Keratinocyte (primary cell): Measurements from ENCODE around the gene MDM2. TPM values are rescaled to one million over a fixed set of nuclear protein-coding genes. Genes with fewer than 3 reads are reported as not detected.

Experiments
- DNase-seq: peaks from one replicate; pipeline ENCODE4 v3.0.0-alpha.2; 2011; ENCODE audit warnings: low read depth, missing footprints, low spot score
- FAIRE-seq: peaks from 2 replicates; lab custom pipeline; 2011; peaks lifted over from hg19 to GRCh38; lab: Jason Lieb, UNC
- H2AFZ ChIP-seq: 2 replicates; pipeline ENCODE4 v1.6.0; 2012; ENCODE audit warnings: low read length, control low read depth, inconsistent platforms; ENCODE audit not compliant: control insufficient read depth
- H3K27ac ChIP-seq: 2 replicates; pipeline ENCODE4 v1.5.1; 2011; ENCODE audit warnings: low read length; ENCODE audit not compliant: control insufficient read depth, insufficient read depth
- H3K27me3 ChIP-seq: 3 replicates; pipeline ENCODE4 v1.6.0; 2011; ENCODE audit warnings: low read length; ENCODE audit not compliant: control insufficient read depth, insufficient read depth; ENCODE audit errors: extremely low read depth
- H3K36me3 ChIP-seq, 2 experiments: 2 replicates in 1 of 2; 3 replicates in 1 of 2; pipeline ENCODE4 v1.5.1; 2011; ENCODE audit warnings: low read length in 2 of 2, mild to moderate bottlenecking in 1 of 2; ENCODE audit not compliant: control insufficient read depth in 2 of 2, insufficient read depth in 2 of 2; ENCODE audit errors: extremely low read depth in 1 of 2
- H3K4me1 ChIP-seq: 3 replicates; pipeline ENCODE4 v1.5.1; 2011; ENCODE audit warnings: low read length; ENCODE audit not compliant: control insufficient read depth, insufficient read depth; ENCODE audit errors: extremely low read depth
- H3K4me2 ChIP-seq: 3 replicates; pipeline ENCODE4 v1.6.0; 2011; ENCODE audit warnings: low read depth, low read length; ENCODE audit not compliant: control insufficient read depth, insufficient read depth; ENCODE audit errors: extremely low read depth
- H3K4me3 ChIP-seq, 3 experiments: fragments of 200-600 bp in 1 of 3; sonication (generic) in 1 of 3; 2 replicates in 2 of 3; 3 replicates in 1 of 3; pipeline ENCODE4 v1.5.1; 2011 to 2016; ENCODE audit warnings: low read length in 3 of 3, mild to moderate bottlenecking in 3 of 3, control low read depth in 2 of 3, inconsistent platforms in 1 of 3, low read depth in 1 of 3, mixed read lengths in 1 of 3, mixed run types in 1 of 3, moderate library complexity in 1 of 3; ENCODE audit not compliant: control insufficient read depth in 2 of 3, insufficient read depth in 2 of 3; ENCODE audit errors: extremely low read depth in 1 of 3
- H3K79me2 ChIP-seq: 2 replicates; pipeline ENCODE4 v1.6.0; 2012; ENCODE audit warnings: low read length; ENCODE audit not compliant: control insufficient read depth, insufficient read depth
- H3K9ac ChIP-seq: 3 replicates; pipeline ENCODE4 v1.6.0; 2011; ENCODE audit warnings: low read length; ENCODE audit not compliant: control insufficient read depth, insufficient read depth; ENCODE audit errors: extremely low read depth
- H3K9me1 ChIP-seq: 3 replicates; pipeline ENCODE4 v1.6.0; 2011; ENCODE audit warnings: low read length; ENCODE audit not compliant: control insufficient read depth, insufficient read depth; ENCODE audit errors: extremely low read depth
- H3K9me3 ChIP-seq: 2 replicates; pipeline ENCODE4 v1.5.1; 2012; ENCODE audit warnings: low read depth, low read length; ENCODE audit not compliant: control insufficient read depth
- H4K20me1 ChIP-seq: 3 replicates; pipeline ENCODE4 v1.6.0; 2011; ENCODE audit warnings: low read length; ENCODE audit not compliant: control insufficient read depth, insufficient read depth; ENCODE audit errors: extremely low read depth
- CTCF ChIP-seq, 3 experiments: IDR thresholded peaks in 1 of 3; conservative IDR thresholded peaks in 1 of 3; optimal IDR thresholded peaks in 1 of 3; 2 replicates in 2 of 3; 3 replicates in 1 of 3; pipeline versions ENCODE3 to v1.5.1; 2011; ENCODE audit warnings: low read length in 3 of 3, mild to moderate bottlenecking in 3 of 3, moderate library complexity in 2 of 3, control low read depth in 1 of 3, inconsistent platforms in 1 of 3; ENCODE audit not compliant: insufficient read depth in 2 of 3; ENCODE audit errors: extremely low read depth in 1 of 3
- EZH2 ChIP-seq: IDR thresholded peaks from one replicate; pipeline ENCODE4 v1.6.1; 2012; ENCODE audit warnings: inconsistent platforms, mild to moderate bottlenecking, low read length, moderate library complexity
- dilution Hi-C: fragments of 300-500 bp; cut with MboI; formaldehyde crosslinking; loops from one replicate; pipeline ENCODE4 v1.7.0; 2020; ENCODE audit warnings: low sequenced_read_pairs; ENCODE audit not compliant: extremely low pct_ligation_motif_present
- polyA plus RNA-seq, 5 experiments: library from polyadenylated mRNA; depleted of rRNA in 3 of 5; stranded (reverse) in 3 of 5; stranded (forward) in 1 of 5; unstranded in 1 of 5; fragments of >200 nt; gene quantifications; 1 replicate in 1 of 5; 2 replicates in 3 of 5; 3 replicates in 1 of 5; pipeline versions ENCODE4 v1.2.1 to v1.2.3, GENCODE V29; 2011 to 2012; ENCODE audit warnings: missing spikeins in 2 of 5, low read depth in 1 of 5, low replicate concordance in 1 of 5

MDM2 gene
- polyA plus RNA-seq, 1 donor (not counting 4 experiments of a cell fraction or from before 2014, with no cell fraction given) = 55.0 TPM

- H3K9ac ChIP-seq = no peak overlapping the region
- dilution Hi-C loops = no loop called here
- no peaks in the 10 kb centered on the region for H3K9me1 ChIP-seq
- no peak overlapping the region for H2AFZ ChIP-seq
- no peak overlapping the region for H3K4me2 ChIP-seq
- H3K4me1 ChIP-seq = peaks cover 14% of the 10 kb centered on the region
- no peaks in the 10 kb centered on the region for H4K20me1 ChIP-seq
- no peaks in the 10 kb centered on the region for H3K36me3 ChIP-seq
- H3K4me3 ChIP-seq = no peak overlapping the region
- no peaks in the 10 kb centered on the region for H3K27me3 ChIP-seq
- H3K9me3 ChIP-seq = no peaks in the 10 kb centered on the region
- DNase-seq = no peak
- no peaks in the 10 kb centered on the region for H3K79me2 ChIP-seq
- no peak for FAIRE-seq
- no peak for TF ChIP-seq EZH2
- TF ChIP-seq CTCF (optimal IDR thresholded peaks at IDR 0.05 in 1 of 3, IDR thresholded peaks at IDR 0.05 in 1 of 3, conservative IDR thresholded peaks at IDR 0.05 in 1 of 3; ENCODE audit: extremely low read depth in 1 of 3, insufficient read depth in 2 of 3, low read length in 3 of 3) = no peak
- no peak overlapping the region for H3K27ac ChIP-seq
Observed at GRCh38 chr12:68796399-68796798, 11.6 kb upstream of the MDM2 start.

- no peaks in the 10 kb centered on the region for H4K20me1 ChIP-seq
- peaks cover 14% of the 10 kb centered on the region for H3K4me1 ChIP-seq
- no peak overlapping the region for H3K4me2 ChIP-seq
- H3K9me1 ChIP-seq = no peaks in the 10 kb centered on the region
- H3K36me3 ChIP-seq = no peaks in the 10 kb centered on the region
- no peak overlapping the region for H3K4me3 ChIP-seq
- no peaks in the 10 kb centered on the region for H3K9me3 ChIP-seq
- DNase-seq (no peak), FAIRE-seq (no peak)
- H3K9ac ChIP-seq = no peak overlapping the region
- H3K27ac ChIP-seq = no peak overlapping the region
- dilution Hi-C loops = no loop called here
- no peak for TF ChIP-seq EZH2
- no peak for TF ChIP-seq CTCF (optimal IDR thresholded peaks at IDR 0.05 in 1 of 3, IDR thresholded peaks at IDR 0.05 in 1 of 3, conservative IDR thresholded peaks at IDR 0.05 in 1 of 3; ENCODE audit: extremely low read depth in 1 of 3, insufficient read depth in 2 of 3, low read length in 3 of 3)
- no peak overlapping the region for H2AFZ ChIP-seq
- no peaks in the 10 kb centered on the region for H3K27me3 ChIP-seq
- H3K79me2 ChIP-seq = no peaks in the 10 kb centered on the region
Observed at GRCh38 chr12:68798882-68799234, 9.1 kb upstream of the MDM2 start.
